Fibroblast of skin of left biceps (primary cell): Measurements from ENCODE around the gene ROCK2.

Source experiments
- DNase-seq, 2 experiments: peaks; one replicate each; pipeline ENCODE4 v3.0.0-alpha.2; 2013; ENCODE audit warnings: low read depth in 2 of 2

The ROCK2 gene

GRCh38 chr2:11154016-11154922, 190.2 kb downstream of the ROCK2 start:
- DNase-seq, result no peak

GRCh38 chr2:11152591-11152990, 191.8 kb downstream of the ROCK2 start:
- no peak for DNase-seq

GRCh38 chr2:11147263-11147662, 197.2 kb downstream of the ROCK2 start:
- no peak for DNase-seq

GRCh38 chr2:11146076-11146475, 198.4 kb downstream of the ROCK2 start:
- DNase-seq, result no peak

GRCh38 chr2:11145350-11145749, 199.1 kb downstream of the ROCK2 start:
- no peak for DNase-seq

- no peak for DNase-seq
Measured at GRCh38 chr2:11144738-11145079, 199.7 kb downstream of the ROCK2 start.

GRCh38 chr2:11144077-11144737, 200.2 kb downstream of the ROCK2 start:
- no peak for DNase-seq

- DNase-seq, result no peak
Measured at GRCh38 chr2:11142987-11143386, 201.4 kb downstream of the ROCK2 start.

GRCh38 chr2:11142330-11142729, 202.1 kb downstream of the ROCK2 start:
- DNase-seq, result no peak

GRCh38 chr2:11141319-11141718, 203.1 kb downstream of the ROCK2 start:
- no peak for DNase-seq

- DNase-seq, result no peak
Measured at GRCh38 chr2:11140492-11140891, 203.9 kb downstream of the ROCK2 start.

- no peak for DNase-seq
Measured at GRCh38 chr2:11134349-11134748, 210.1 kb downstream of the ROCK2 start.

GRCh38 chr2:11133936-11134320, 210.5 kb downstream of the ROCK2 start:
- no peak for DNase-seq

GRCh38 chr2:11133238-11133935, 211.0 kb downstream of the ROCK2 start:
- no peak for DNase-seq

- no peak for DNase-seq
Measured at GRCh38 chr2:11132036-11132671, 212.3 kb downstream of the ROCK2 start.

- no peak for DNase-seq
Measured at GRCh38 chr2:11131166-11131920, 213.1 kb downstream of the ROCK2 start.
